ENCODE measurements around the gene THAP10.

THAP10 gene

GRCh38 chr15:70853318-70853972, 38.8 kb downstream of the THAP10 start:
- no peak for DNase-seq

- no peak for DNase-seq
Observed at GRCh38 chr15:70852501-70853317, 39.5 kb downstream of the THAP10 start.

DNA sequence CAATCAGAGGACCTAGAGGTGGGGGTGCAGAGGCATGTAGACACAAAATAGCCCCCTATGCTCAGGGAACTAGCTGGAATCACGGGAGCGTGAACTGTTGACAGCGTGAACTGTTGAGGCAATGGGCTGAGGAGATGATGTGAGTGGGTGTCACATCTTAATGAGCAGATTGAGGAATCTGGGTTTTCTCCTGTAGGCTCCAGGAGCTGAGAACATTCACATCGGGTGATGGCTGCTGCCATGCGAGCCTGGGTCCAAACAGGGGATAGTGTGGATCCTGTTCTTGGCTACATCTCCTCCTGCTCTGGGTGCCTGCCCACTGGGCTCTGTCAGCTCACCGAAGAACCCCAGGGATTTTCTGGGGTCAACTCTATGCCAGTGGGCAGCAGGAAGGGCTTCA, 40.3 kb downstream of the THAP10 start:
- no peak for DNase-seq

DNA sequence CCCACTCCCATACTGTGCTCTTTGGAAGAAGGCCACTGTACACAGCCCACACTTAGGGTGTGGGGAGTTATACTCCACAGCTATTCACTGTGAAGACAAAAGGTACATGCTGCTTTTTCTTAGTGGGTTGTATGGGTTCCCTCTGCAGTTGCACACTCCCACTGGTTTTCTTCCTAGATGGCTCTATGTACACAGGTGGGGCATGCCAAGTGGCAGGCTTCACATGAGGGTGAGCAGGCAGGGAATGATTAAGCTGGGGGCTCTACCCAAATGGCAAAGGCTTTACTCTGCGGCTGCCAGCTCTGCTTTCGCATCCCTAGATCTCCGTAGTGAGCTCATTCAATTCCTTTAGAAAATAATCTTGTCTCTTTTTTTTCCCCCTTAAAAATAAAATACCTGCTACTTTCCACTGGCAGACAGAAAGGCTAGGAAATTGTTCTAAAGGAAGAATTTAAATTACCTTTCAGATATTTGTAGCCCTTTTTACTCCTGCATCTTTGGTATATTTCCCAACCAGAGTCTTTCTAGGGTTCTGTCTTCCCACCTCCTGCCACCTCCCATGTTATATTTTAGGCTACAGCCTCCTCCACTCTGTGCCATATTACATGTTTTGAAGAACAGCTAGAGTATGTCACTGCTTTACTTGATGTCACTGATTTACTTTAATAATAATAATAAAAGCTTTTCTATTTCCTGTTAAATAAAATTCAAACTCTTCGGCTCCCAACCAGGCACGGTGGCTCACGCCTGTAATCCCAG, 46.5 kb downstream of the THAP10 start:
- DNase-seq: no peak

DNA sequence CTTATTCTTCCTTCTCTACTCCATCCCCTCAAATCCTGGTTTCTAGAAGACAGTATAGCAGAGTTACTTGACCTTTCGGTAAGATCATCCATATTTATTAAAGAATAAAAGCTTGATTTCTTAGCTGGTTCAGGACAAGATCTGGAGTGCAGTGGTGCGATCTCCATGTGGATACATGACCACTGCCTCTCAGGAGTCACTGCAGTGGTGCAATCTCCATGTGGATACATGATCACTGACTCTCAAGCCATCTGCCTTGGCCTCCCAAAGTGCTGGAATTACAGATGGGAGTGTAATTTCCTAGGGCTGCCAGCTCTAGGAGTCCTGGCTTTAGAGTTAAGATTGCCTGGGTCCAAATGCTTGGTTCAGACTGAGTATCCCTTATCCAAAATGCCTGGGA, 54.8 kb downstream of the THAP10 start:
- DNase-seq: no peak

DNA sequence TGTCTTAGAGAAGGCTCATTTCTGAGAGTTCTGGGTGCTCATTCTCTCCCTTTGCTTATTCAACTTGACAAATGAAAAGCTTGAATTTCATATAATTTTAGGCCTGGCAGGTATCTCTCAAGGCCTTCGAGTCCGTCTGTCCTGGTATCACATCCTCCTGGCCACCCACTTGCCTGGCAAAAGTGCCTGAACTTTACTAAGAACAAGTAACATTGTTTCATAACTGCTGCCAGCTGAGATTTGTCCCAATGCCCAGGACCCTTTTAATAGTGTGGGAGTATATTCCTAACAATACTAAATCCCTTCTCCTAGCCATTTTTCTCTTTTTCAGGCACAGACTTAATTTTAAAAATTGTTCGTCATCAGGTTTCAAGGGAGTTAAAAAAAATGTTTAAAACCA, 56.4 kb downstream of the THAP10 start:
- DNase-seq: no peak

DNA sequence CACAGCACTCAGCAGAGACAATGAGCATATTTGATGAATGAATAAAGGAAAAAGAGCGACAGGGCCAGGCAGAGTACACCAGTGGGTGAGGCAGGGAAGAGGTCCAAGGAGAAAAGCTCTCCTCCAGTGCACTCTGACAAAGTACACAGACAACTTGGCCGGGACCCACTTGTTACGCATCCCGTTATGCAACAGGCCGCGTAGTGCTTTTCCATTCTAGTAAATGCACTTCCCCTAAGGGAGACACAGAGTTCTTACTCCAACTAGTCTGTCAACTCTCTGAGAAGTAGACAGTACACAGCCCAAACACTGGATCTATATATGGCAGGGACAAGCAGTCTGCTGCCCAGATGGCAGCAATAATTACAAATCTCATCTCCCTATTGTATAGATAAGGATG, 56.8 kb downstream of the THAP10 start:
- no peak for DNase-seq

- DNase-seq: no peak
Observed at GRCh38 chr15:70834999-70835398, 57.2 kb downstream of the THAP10 start.

GRCh38 chr15:70833861-70834765, 58.1 kb downstream of the THAP10 start:
- DNase-seq: no peak

DNA sequence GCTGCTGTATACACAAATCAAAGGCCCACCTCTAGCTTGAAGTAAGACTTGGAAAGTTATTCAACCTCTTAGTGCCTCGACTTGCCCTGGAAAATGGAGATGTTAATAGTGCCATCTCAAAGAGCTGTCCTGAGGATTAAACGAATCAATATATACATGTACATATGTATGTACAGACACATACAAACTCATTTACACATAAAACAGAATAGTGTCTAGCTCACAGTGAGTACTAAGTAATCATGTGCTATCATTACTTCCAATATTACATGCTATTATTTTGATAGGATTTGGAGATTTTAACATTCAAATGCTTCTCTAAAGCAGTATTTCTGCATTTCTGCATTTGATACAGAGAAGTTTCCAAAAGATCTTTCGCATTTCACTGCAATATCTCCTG, 58.8 kb downstream of the THAP10 start:
- no peak for DNase-seq

DNA sequence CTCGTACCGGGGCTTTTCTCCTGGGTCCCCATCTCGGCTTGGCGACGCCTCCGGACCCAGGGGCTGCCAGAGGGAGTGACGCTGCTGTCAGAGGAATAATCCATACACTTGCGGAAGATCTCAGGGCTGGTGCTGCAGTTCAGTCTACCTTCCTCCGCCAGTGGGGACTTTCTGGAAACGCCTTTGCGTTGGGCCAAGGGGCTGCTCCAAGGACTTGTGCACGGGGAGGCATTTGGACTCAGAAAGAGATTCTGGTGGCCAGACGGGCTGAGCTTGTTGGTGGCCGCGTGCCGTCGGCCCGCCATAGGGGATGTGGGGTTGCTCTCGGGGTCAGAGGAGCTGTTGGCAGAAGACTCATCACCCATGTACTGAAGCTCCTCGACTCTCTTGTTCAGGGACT, 60.1 kb downstream of the THAP10 start:
- DNase-seq: no peak
